ENCODE measurements around the gene TUBB.
"Not testable (repeated sequence)": the region's sequence is repeated elsewhere in the genome, so short reads cannot be mapped to it uniquely, and the experiment has no call there.

TUBB gene

GRCh38 chr6:30716879-30717128 lies 3.3 kb upstream of the TUBB start:
- in situ Hi-C loops (cut with MboI; ENCODE audit: low pct_unique_long_range_greater_than_20kb, low sequenced_read_pairs) = no loop called here
- no peak for DNase-seq

GRCh38 chr6:30717129-30717844 lies 2.9 kb upstream of the TUBB start, which contains the start of gene MDC1:
MDC1 (minus strand) TSS chr6:30717281; CDS start chr6:30715175, 2,106 bp downstream.
- in situ Hi-C loops (cut with MboI; ENCODE audit: low pct_unique_long_range_greater_than_20kb, low sequenced_read_pairs) = no loop called here
- peak; percentile 100 for DNase-seq

GRCh38 chr6:30717845-30718720 lies 2.1 kb upstream of the TUBB start:
- in situ Hi-C loops (cut with MboI; ENCODE audit: low pct_unique_long_range_greater_than_20kb, low sequenced_read_pairs); DNase-seq: not testable (repeated sequence)

DNA sequence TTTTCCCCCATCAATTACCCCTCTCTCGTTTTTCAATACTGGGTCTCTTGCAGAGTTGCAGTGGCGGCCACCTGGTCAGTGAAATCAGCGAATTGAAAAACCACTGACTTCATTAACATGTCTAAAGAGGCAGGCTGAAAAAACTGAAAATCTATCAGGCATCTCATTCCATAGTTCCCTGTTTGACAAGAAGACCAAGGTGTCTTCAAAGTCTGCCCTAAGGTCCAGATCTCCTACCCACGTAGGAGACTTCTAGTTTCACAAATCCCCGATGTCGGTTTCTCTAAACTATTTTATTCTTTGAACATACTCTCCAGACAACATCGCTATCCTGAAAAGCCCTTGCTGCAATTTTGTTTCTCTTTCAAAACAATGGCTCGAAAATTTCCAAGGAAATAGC lies 796 bp upstream of the TUBB start:
- DNase-seq = no peak
- in situ Hi-C loops (cut with MboI; ENCODE audit: low pct_unique_long_range_greater_than_20kb, low sequenced_read_pairs) = no loop called here

DNA sequence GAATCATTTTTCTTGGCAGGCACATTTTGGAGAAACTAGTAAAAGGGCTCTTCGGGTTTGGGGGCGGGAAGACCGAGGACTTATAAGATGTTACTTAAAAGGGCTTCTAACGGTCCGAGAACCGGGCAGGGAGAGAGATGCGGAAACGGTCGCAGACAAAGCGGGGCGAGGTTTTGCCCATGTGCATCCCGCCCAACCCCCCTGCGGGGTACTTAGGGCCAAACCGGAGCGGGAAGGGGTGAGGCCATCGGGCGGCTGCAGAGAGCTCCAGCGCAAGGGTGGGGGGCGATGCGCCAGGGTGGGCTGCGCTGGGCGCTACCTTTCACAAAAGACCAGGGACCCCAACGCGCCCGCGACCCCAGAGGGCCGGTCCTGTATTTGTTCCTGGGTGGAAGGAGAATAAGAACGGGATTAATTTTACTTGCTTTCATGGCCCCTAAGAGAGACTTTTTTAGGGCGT lies 616 bp downstream of the TUBB start:
- peak; percentile 63 for DNase-seq
- in situ Hi-C loops (cut with MboI; ENCODE audit: low pct_unique_long_range_greater_than_20kb, low sequenced_read_pairs) = loop anchor here (10.0 kb wide), 1 partner anchor 46 kb away; the partner anchor contains the start of gene DHX16

DNA sequence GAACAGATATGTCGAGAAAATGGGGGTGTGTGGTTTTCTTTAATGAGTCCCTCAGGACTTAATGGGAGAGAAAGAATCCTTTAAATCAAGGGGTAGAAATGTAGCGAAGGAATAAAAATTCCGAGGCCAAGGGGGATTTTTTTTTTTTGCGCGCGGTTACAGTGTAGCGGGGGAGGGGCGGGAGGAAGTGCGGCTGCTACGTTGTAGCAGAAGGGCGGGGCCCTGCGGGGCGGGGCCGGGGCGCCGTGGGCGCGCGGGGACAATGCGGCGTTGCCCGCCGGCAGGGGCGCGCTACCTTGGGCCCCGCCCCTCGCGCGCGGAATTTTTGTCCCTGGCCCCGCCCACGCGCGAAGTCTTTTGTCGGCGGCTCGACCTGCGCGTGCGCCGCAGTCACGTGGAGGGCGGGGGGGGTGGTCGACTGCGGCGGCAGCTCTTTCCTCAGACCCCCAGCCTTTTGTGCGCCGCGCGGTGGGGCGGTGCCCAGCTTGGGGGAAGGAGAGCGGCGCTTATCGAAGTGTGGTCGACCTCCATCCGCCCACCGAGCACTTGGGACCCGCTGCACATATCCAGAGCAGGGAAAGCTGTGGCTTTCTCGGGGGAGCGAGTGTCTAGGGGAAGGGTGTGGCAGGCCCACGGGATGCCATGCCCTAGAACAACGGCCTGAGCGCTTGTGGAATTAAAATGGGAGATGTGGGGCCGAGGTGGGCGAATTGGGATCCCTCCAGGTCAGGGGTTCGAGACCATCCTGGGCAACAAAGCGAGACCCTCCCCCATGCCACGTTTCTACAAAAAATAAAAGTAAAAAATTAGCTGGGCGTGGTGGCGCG lies 1.3 kb downstream of the TUBB start:
- in situ Hi-C loops (cut with MboI; ENCODE audit: low pct_unique_long_range_greater_than_20kb, low sequenced_read_pairs) = loop anchor here (10.0 kb wide), 1 partner anchor 47 kb away; the partner anchor contains the start of gene DHX16
- DNase-seq = peak; percentile 83

- DNase-seq = not testable (repeated sequence)
- in situ Hi-C loops (cut with MboI; ENCODE audit: low pct_unique_long_range_greater_than_20kb, low sequenced_read_pairs) = loop anchor here (10.0 kb wide), 1 partner anchor 47 kb away; the partner anchor contains the start of gene DHX16
Measured at GRCh38 chr6:30722025-30722279, 1.8 kb downstream of the TUBB start.

DNA sequence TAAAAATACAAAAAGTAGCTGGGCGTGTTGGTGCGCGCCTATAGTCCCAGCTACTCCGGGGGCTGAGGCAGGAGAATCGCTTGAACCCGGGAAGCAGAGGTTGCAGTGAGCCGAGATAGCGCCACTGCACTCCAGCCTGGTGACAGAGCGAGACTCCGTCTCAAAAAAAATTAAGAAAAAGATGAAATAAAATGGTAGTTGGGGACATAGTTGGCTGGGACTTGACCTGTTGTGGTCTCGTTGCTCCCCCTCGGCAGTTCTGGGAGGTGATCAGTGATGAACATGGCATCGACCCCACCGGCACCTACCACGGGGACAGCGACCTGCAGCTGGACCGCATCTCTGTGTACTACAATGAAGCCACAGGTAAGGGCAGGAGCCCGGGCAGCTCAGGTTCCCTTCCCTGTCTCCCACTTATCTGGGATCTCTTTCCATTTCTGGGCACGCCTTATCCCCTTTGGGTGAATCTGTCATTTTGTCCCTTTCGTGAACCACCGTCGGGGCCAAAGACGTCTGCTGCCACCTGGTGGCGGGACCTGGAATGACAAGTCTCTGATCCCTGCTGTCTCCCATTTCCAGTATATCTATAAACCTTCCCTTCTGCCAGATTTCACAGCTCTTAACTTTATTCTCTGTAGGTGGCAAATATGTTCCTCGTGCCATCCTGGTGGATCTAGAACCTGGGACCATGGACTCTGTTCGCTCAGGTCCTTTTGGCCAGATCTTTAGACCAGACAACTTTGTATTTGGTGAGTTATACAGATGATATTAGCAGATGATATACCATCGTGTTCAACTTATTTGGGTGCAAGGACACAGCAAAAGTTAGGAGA lies 2.3 kb downstream of the TUBB start:
- in situ Hi-C loops (cut with MboI; ENCODE audit: low pct_unique_long_range_greater_than_20kb, low sequenced_read_pairs) = loop anchor here (10.0 kb wide), 1 partner anchor 48 kb away; the partner anchor contains the start of gene DHX16
- peak; percentile 94 for DNase-seq

GRCh38 chr6:30723159-30723842 lies 3.1 kb downstream of the TUBB start:
- in situ Hi-C loops (cut with MboI; ENCODE audit: low pct_unique_long_range_greater_than_20kb, low sequenced_read_pairs) = loop anchor here (10.0 kb wide), 1 partner anchor 48 kb away; the partner anchor contains the start of gene DHX16
- not testable (repeated sequence) for DNase-seq

GRCh38 chr6:30723843-30724741 lies 3.9 kb downstream of the TUBB start:
- in situ Hi-C loops (cut with MboI; ENCODE audit: low pct_unique_long_range_greater_than_20kb, low sequenced_read_pairs) = loop anchor here (10.0 kb wide), 1 partner anchor 49 kb away; the partner anchor contains the start of gene DHX16
- DNase-seq = not testable (repeated sequence)

DNA sequence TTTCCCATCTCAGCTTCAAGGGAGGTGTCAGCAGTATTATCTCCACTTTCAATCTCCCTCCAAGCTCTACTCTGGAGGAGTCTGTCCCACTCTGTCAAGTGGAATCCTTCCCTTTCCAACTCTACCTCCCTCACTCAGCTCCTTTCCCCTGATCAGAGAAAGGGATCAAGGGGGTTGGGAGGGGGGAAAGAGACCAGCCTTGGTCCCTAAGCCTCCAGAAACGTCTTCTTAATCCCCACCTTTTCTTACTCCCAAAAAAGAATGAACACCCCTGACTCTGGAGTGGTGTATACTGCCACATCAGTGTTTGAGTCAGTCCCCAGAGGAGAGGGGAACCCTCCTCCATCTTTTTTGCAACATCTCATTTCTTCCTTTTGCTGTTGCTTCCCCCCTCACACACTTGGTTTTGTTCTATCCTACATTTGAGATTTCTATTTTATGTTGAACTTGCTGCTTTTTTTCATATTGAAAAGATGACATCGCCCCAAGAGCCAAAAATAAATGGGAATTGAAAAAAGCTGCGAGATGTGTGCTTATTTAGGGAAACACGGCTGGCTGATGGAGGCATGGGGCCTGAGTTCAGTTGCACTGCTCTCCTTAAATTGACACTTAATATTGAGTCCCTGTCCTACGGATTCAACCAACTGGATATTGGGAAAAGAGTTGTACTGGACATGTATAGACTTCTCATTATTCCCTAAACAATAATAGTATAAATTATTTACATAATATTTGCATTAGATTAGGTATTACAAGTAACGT lies 4.9 kb downstream of the TUBB start:
- in situ Hi-C loops (cut with MboI; ENCODE audit: low pct_unique_long_range_greater_than_20kb, low sequenced_read_pairs) = loop anchor here (10.0 kb wide), 1 partner anchor 50 kb away; the partner anchor contains the start of gene DHX16
- DNase-seq = no peak

GRCh38 chr6:30725713-30726505 lies 5.8 kb downstream of the TUBB start:
- no peak for DNase-seq
- in situ Hi-C loops (cut with MboI; ENCODE audit: low pct_unique_long_range_greater_than_20kb, low sequenced_read_pairs) = loop anchor here (10.0 kb wide), 1 partner anchor 51 kb away; the partner anchor contains the start of gene DHX16

GRCh38 chr6:30726506-30727413 lies 6.6 kb downstream of the TUBB start:
- in situ Hi-C loops (cut with MboI; ENCODE audit: low pct_unique_long_range_greater_than_20kb, low sequenced_read_pairs) = loop anchor here (10.0 kb wide), 1 partner anchor 52 kb away; the partner anchor contains the start of gene DHX16
- DNase-seq = no peak

DNA sequence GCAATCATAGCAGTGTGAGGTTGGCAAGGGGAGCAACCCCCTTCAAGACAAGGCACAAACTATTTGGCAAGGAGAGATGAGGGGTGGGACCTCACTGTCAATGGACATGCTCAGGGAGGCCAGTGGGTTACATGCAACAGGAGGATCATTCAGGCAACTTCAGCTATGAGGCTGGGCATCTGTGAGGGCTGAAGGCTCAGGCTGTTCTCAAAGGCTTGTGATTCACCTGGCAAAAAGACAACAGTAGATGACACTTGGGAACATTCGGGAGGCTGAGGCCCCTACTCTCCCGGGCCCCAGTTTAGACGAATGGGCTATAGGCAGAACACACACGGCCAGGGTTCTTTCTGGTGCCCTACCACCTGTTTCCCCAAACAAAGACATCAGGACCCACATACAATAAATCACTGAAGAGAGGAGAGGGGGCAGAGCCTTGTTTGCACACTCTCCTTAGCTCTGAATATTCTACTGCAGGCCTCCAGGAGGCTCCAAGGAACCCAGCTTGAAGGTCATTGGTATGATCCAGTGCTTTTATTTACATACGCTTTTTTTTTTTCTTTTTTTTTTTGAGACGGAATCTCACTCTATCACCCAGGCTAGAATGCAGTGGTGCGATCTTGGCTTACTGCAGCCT lies 7.9 kb downstream of the TUBB start:
- in situ Hi-C loops (cut with MboI; ENCODE audit: low pct_unique_long_range_greater_than_20kb, low sequenced_read_pairs) = loop anchor here (10.0 kb wide), 1 partner anchor 53 kb away; the partner anchor contains the start of gene DHX16
- DNase-seq = no peak
